Neuronal stem cell (in vitro differentiated cells): ENCODE results near the gene MAZ.

Experiments
- DNase-seq: peaks from one replicate; pipeline ENCODE4 v3.0.0-alpha.2; 2013; ENCODE audit warnings: low spot score
- H2AFZ ChIP-seq: one replicate; pipeline ENCODE4 v1.6.1; 2013; ENCODE audit warnings: mild to moderate bottlenecking, low read length, inconsistent platforms
- H2AK5ac ChIP-seq: 2 replicates; pipeline ENCODE4 v1.6.1; 2013; ENCODE audit warnings: low read depth, mild to moderate bottlenecking, inconsistent platforms, low read length, moderate library complexity, mixed read lengths
- H2BK120ac ChIP-seq: 2 replicates; pipeline ENCODE4 v1.6.1; 2013; ENCODE audit warnings: low read depth, mild to moderate bottlenecking, inconsistent platforms, low read length, moderate library complexity, mixed read lengths
- H2BK12ac ChIP-seq: one replicate; pipeline ENCODE4 v1.6.1; 2013; ENCODE audit warnings: low read length, inconsistent platforms
- H2BK15ac ChIP-seq: 2 replicates; pipeline ENCODE4 v1.6.1; 2013; ENCODE audit warnings: mild to moderate bottlenecking, low read length, inconsistent platforms, mixed read lengths
- H2BK5ac ChIP-seq: one replicate; pipeline ENCODE4 v1.6.1; 2013; ENCODE audit warnings: inconsistent platforms, mild to moderate bottlenecking, low read length, moderate library complexity
- H3K14ac ChIP-seq: one replicate; pipeline ENCODE4 v1.6.1; 2013; ENCODE audit warnings: low read length, inconsistent platforms
- H3K18ac ChIP-seq: 2 replicates; pipeline ENCODE4 v1.6.1; 2013; ENCODE audit warnings: low read length, inconsistent platforms
- H3K23ac ChIP-seq: 2 replicates; pipeline ENCODE4 v1.6.1; 2013; ENCODE audit warnings: low read depth, mild to moderate bottlenecking, mixed read lengths, low read length, inconsistent platforms; ENCODE audit not compliant: poor library complexity
- H3K27ac ChIP-seq: replicated peaks from 3 replicates; pipeline ENCODE4 v1.5.1; 2013; ENCODE audit warnings: low read length, inconsistent platforms
- H3K27me3 ChIP-seq, 3 experiments: 2 replicates each; pipeline ENCODE4 v1.6.1; 2013; ENCODE audit warnings: low read length in 3 of 3, mild to moderate bottlenecking in 2 of 3, inconsistent platforms in 1 of 3, low read depth in 1 of 3, mixed read lengths in 1 of 3, moderate library complexity in 1 of 3; ENCODE audit not compliant: control insufficient read depth in 3 of 3, insufficient read depth in 3 of 3
- H3K36me3 ChIP-seq, 2 donors: replicated peaks in 1 of 2; 2 replicates each; pipeline ENCODE4 v1.6.1; 2013; ENCODE audit warnings: low read length in 2 of 2; ENCODE audit not compliant: control insufficient read depth in 2 of 2, insufficient read depth in 2 of 2
- H3K4ac ChIP-seq: 2 replicates; pipeline ENCODE4 v1.6.1; 2013; ENCODE audit warnings: inconsistent platforms, mild to moderate bottlenecking, low read length, moderate library complexity
- H3K4me1 ChIP-seq, 2 donors: 1 replicate in 1 of 2; 2 replicates in 1 of 2; pipeline ENCODE4 v1.6.1; 2013; ENCODE audit warnings: low read length in 2 of 2, low read depth in 1 of 2; ENCODE audit not compliant: control insufficient read depth in 2 of 2, insufficient read depth in 1 of 2
- H3K4me2 ChIP-seq: one replicate; pipeline ENCODE4 v1.6.1; 2013; ENCODE audit warnings: mild to moderate bottlenecking, low read length, inconsistent platforms; ENCODE audit not compliant: insufficient read depth, poor library complexity, severe bottlenecking
- H3K4me3 ChIP-seq, 2 donors: 2 replicates each; pipeline ENCODE4 v1.5.1; 2013; ENCODE audit warnings: low read length in 2 of 2, mild to moderate bottlenecking in 2 of 2, inconsistent platforms in 1 of 2, moderate library complexity in 1 of 2
- H3K79me1 ChIP-seq: one replicate; pipeline ENCODE4 v1.6.1; 2013; ENCODE audit warnings: low read depth, mild to moderate bottlenecking, inconsistent platforms, low read length, moderate library complexity
- H3K9ac ChIP-seq: one replicate; pipeline ENCODE4 v1.6.1; 2013; ENCODE audit warnings: mild to moderate bottlenecking, low read depth, low read length, inconsistent platforms; ENCODE audit not compliant: poor library complexity
- H3K9me3 ChIP-seq, 2 donors: replicated peaks in 1 of 2; 2 replicates each; pipeline versions ENCODE3 to v1.6.1; 2013; ENCODE audit warnings: low read length in 2 of 2, mild to moderate bottlenecking in 2 of 2, inconsistent platforms in 1 of 2, low read depth in 1 of 2, mixed read lengths in 1 of 2, moderate library complexity in 1 of 2; ENCODE audit not compliant: control insufficient read depth in 2 of 2, insufficient read depth in 1 of 2
- H4K8ac ChIP-seq: one replicate; pipeline ENCODE4 v1.6.1; 2013; ENCODE audit warnings: low read depth, mild to moderate bottlenecking, inconsistent platforms, low read length, moderate library complexity
- H4K91ac ChIP-seq: one replicate; pipeline ENCODE4 v1.6.1; 2013; ENCODE audit warnings: low read length, low read depth, mild to moderate bottlenecking, inconsistent platforms; ENCODE audit not compliant: poor library complexity
- WGBS, 2 donors: extraction: QIAGEN DNeasy Blood & Tissue Kit; methylation state at CpG; one replicate each; pipeline ENCODE4 v1.1.7; 2013; ENCODE audit warnings: missing lambda C conversion rate in 2 of 2, mixed read lengths in 1 of 2; ENCODE audit not compliant: insufficient read length in 2 of 2, insufficient replicate concordance in 1 of 2; ENCODE audit errors: extremely low coverage in 2 of 2; 5-methylcytosine and 5-hydroxymethylcytosine counted together

Gene MAZ

DNA sequence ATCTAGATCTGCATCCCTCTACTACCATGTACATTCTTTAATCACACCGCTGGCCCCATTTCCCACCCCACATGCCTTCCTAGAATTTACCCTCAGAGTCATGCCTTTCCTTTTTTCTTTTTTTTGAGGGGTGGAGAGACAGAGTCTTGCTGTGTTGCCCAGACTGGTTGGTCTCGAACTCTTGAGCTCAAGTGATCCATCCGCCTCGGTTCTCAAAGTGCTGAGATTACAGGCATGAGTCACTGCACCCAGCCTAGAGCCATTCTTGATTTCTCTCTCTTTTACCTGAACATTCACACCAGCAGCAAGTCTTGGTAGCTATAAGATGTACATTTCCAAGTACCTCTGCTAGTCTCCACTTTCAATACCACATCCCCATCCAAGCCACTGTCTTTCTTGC lies 11.8 kb downstream of the MAZ start:
- H3K27ac ChIP-seq = no peak overlapping the region
- no peak overlapping the region for H3K14ac ChIP-seq
- H3K4me3 ChIP-seq = no peak overlapping the region
- no peak overlapping the region for H4K91ac ChIP-seq
- no peak overlapping the region for H2AK5ac ChIP-seq
- no peak overlapping the region for H3K23ac ChIP-seq
- H2AFZ ChIP-seq = no peak overlapping the region
- no peak overlapping the region for H2BK12ac ChIP-seq
- no peaks in the 10 kb centered on the region for H3K9me3 ChIP-seq
- peaks cover 28 to 37% of the 10 kb centered on the region in 2 donors for H3K36me3 ChIP-seq
- H3K79me1 ChIP-seq = peaks cover 12% of the 10 kb centered on the region
- no CpG with 5 or more reads among the region's 4 CpGs for WGBS, 2 donors
- no peak overlapping the region for H3K9ac ChIP-seq
- no peak for DNase-seq
- no peak overlapping the region for H3K4ac ChIP-seq
- H2BK120ac ChIP-seq = no peak overlapping the region
- H2BK15ac ChIP-seq = no peak overlapping the region
- no peak overlapping the region for H2BK5ac ChIP-seq
- H3K4me2 ChIP-seq = no peak overlapping the region
- H3K27me3 ChIP-seq = no peaks in the 10 kb centered on the region
- no peak overlapping the region for H4K8ac ChIP-seq
- no peak overlapping the region for H3K18ac ChIP-seq
- peaks cover 26% of the 10 kb centered on the region in 2 donors for H3K4me1 ChIP-seq

DNA sequence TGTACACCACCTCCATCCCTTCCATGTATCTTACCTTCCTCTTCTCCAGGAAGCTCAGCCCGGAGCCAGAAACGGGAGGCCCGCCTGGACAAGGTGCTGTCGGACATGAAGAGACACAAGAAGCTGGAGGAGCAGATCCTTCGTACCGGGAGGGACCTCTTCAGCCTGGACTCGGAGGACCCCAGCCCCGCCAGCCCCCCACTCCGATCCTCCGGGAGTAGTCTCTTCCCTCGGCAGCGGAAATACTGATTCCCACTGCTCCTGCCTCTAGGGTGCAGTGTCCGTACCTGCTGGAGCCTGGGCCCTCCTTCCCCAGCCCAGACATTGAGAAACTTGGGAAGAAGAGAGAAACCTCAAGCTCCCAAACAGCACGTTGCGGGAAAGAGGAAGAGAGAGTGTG lies 13.2 kb downstream of the MAZ start:
- Histone ChIP-seq H3K9me3 (no peaks in the 10 kb centered on the region), H3K27me3 (no peaks in the 10 kb centered on the region), H3K23ac (no peak overlapping the region), H3K4me1 (peaks cover 13 to 14% of the 10 kb centered on the region in 2 donors), H3K4ac (no peak overlapping the region), H2AFZ (no peak overlapping the region), H3K18ac (no peak overlapping the region), H3K36me3 (peaks cover 28 to 37% of the 10 kb centered on the region in 2 donors), H4K8ac (no peak overlapping the region), H2BK5ac (no peak overlapping the region), H3K79me1 (peaks cover 12% of the 10 kb centered on the region), H2BK15ac (no peak overlapping the region), H3K4me3 (no peak overlapping the region), H2AK5ac (no peak overlapping the region), H3K9ac (no peak overlapping the region), H3K27ac (no peak overlapping the region), H3K4me2 (no peak overlapping the region), H3K14ac (no peak overlapping the region), H4K91ac (no peak overlapping the region), H2BK120ac (no peak overlapping the region), H2BK12ac (no peak overlapping the region)
- WGBS, 2 donors = no CpG with 5 or more reads among the region's 15 CpGs
- DNase-seq = no peak

DNA sequence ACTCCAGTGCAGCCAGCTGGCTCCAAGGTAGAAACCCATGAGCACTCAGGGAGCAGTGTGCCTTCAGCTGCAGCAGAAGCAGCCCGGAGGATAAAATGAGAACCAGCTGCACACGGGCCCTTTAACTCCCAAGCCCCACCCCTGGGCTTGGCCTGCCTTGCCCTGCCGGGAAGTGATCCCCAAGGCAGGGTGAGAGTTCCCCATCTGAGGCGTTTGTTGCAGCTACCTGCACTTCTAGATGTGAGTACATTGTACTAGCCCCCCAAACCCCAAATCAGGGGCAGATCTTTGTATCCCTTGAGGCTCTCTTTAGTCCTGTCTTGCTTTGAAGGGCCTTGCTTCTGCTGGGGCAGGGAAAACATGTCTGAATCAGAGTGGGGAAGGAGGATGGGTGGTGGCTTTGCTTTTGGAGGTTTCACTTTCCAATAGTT lies 14.0 kb downstream of the MAZ start, which contains the start of gene MVP:
TSS of gene MVP (plus strand) at position 192 of the 431 bp plus-strand sequence. CDS start 10,088 bp downstream, outside the sequence.
- Histone ChIP-seq H3K4me1 (peaks cover 8 to 10% of the 10 kb centered on the region in 2 donors), H3K9me3 (no peaks in the 10 kb centered on the region), H3K79me1 (peaks cover 9% of the 10 kb centered on the region), H3K14ac (no peak within 1 kb of the TSS), H2BK120ac (no peak within 1 kb of the TSS), H2BK15ac (no peak within 1 kb of the TSS), H3K27ac (no peak within 1 kb of the TSS), H4K91ac (no peak within 1 kb of the TSS), H2BK5ac (no peak within 1 kb of the TSS), H3K18ac (no peak within 1 kb of the TSS), H2AFZ (no peak within 1 kb of the TSS), H3K4me2 (no peak within 1 kb of the TSS), H3K27me3 (no peaks in the 10 kb centered on the region), H3K4me3 (no peak within 1 kb of the TSS), H2AK5ac (no peak within 1 kb of the TSS), H3K23ac (no peak within 1 kb of the TSS), H3K4ac (no peak within 1 kb of the TSS), H3K36me3 (peaks cover 28 to 33% of the 10 kb centered on the region in 2 donors), H3K9ac (no peak within 1 kb of the TSS), H2BK12ac (no peak within 1 kb of the TSS), H4K8ac (no peak within 1 kb of the TSS)
- WGBS, 2 donors = no CpG with 5 or more reads among the region's 4 CpGs
- DNase-seq = no peak

DNA sequence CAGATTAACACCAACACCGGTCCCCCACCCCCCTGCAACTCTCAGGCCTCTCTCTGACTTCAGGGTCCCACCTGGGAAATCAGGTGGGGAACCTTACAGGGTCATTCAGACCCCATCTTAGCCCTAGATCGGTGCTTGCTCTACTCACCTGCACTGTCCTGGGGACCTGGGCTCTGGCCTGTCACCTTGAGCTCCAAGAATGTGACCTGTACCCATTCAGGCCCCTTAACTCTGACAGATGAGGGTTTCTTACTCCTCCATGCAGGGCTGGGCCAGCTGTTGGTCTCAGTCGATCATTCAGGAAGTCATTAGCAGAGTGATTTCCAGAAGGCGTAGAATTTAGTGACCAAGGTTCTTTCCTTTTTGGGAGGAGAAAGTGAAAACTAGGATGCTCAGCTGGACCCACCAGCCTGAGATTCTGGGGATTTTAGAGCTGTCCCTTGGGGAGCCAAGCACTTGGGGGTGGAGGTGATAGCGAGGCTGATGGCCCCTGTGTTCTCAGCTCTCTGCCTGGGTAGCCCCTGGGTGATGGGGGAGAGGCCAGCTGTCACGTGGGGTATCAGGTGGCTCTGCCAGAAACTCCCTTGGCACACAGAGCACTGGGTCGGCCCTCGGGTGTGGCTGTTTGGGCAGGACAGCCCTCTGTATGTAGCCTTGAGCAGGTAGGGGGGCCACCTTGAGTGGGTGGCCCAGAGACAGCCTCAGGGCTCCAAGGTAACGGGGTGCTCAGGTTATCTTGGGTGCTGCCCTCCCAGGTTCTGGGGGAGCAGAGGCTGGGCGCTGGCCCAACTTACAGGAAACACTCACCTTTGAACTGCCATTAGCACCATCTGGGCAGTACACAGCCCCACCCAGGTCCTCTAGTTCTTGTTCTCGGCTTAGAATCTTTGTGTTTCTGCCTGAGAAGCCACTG lies 14.7 kb downstream of the MAZ start:
- no peak overlapping the region for H3K4me3 ChIP-seq
- H3K9me3 ChIP-seq = no peaks in the 10 kb centered on the region
- no peak overlapping the region for H2AFZ ChIP-seq
- no peak overlapping the region for H2BK120ac ChIP-seq
- no peak overlapping the region for H4K91ac ChIP-seq
- no peak overlapping the region for H3K18ac ChIP-seq
- H3K4me2 ChIP-seq = no peak overlapping the region
- H2BK5ac ChIP-seq = no peak overlapping the region
- peaks cover 28 to 33% of the 10 kb centered on the region in 2 donors for H3K36me3 ChIP-seq
- H3K14ac ChIP-seq = no peak overlapping the region
- H2AK5ac ChIP-seq = no peak overlapping the region
- no peak overlapping the region for H3K23ac ChIP-seq
- H3K79me1 ChIP-seq = peaks cover 9% of the 10 kb centered on the region
- H2BK15ac ChIP-seq = no peak overlapping the region
- no peak overlapping the region for H3K27ac ChIP-seq
- no CpG with 5 or more reads among the region's 11 CpGs for WGBS, 2 donors
- H3K4me1 ChIP-seq = peaks cover 7 to 14% of the 10 kb centered on the region in 2 donors
- H3K27me3 ChIP-seq = no peaks in the 10 kb centered on the region
- H4K8ac ChIP-seq = no peak overlapping the region
- H3K4ac ChIP-seq = no peak overlapping the region
- H3K9ac ChIP-seq = no peak overlapping the region
- H2BK12ac ChIP-seq = no peak overlapping the region
- DNase-seq = no peak
